ENCODE data around the gene NEMP1. TPM values are rescaled to one million over a fixed set of nuclear protein-coding genes. Genes with fewer than 3 reads are reported as not detected.

The NEMP1 gene
- total RNA-seq, 1 donor from 2014 or later = 7.1 TPM

DNA sequence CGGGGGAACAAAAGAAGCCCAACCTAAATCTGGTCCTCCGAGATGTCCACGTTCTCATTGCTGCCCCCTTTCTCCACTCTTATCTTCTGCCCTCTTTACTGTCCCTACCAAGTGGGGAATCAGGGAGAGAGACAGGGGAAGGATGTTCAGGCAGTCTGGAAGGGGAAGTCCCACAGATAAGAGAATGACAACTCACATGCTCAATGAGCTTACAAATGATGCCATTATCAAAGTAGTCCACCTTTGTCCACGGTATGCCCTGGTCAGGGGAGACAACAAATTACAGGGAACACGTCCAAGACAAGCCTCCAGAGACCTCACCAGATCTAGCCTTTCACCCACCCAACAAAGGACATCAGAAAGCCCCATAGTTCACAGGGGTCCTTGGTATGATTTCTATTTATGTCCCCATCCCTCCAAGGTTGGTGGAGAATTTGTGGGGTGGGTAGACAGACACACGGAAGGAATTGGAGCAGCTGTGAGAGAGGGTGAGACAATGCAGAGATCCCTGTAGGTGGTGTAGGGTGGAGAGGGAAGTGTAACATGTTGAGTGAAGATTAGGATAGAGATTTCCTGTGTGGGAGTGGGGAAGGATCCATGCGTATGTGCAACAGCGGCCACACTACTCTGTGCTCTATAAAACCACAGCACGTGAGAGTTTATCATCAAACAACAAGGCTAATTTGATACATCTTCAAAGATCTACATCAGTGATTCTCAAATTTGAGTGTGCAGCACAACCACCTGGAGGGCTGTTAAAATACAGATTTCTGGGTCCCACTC lies 39.4 kb downstream of the NEMP1 start:
- intact Hi-C loops (cut with DNase I) = no loop called here
- H3K27me3 ChIP-seq = no peaks in the 10 kb centered on the region

DNA sequence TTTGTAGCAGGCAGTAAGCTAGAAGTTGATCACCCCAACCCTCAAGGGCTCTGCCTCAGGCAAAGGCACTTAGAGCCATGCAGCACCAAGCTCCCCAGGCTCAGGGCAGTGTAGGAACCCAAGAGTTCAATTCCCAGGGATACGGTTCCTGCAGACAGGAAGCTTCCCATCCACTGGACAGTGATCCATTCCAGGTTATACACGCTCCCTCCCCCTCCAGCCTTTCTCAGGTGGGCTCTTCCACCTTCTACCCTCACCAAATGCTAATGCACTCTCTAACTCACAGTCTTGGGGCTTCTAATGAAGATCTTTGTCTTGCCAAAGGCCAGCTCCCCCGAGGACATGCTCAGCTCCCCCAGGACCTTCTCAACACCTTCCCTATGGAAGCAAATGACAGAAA lies 41.3 kb downstream of the NEMP1 start:
- Histone ChIP-seq H3K27ac (no peak overlapping the region), H3K36me3 (no peaks in the 10 kb centered on the region), H3K4me1 (no peaks in the 10 kb centered on the region), H3K27me3 (no peaks in the 10 kb centered on the region), H3K9me3 (no peaks in the 10 kb centered on the region), H3K4me3 (no peak overlapping the region)
- DNase-seq (ENCODE audit: extremely low spot score in 2 of 2) = no peak
- intact Hi-C loops (cut with DNase I) = no loop called here
- TF ChIP-seq POLR2A (IDR thresholded peaks at IDR 0.05) (no peak), POLR2AphosphoS5 (IDR thresholded peaks at IDR 0.05; ENCODE audit: insufficient read depth in 1 of 2, low read depth in 1 of 2) (no peak), CTCF (IDR thresholded peaks at IDR 0.05) (no peak)

More for the DNA sequence above, 39.4 kb downstream of the NEMP1 start:
- Histone ChIP-seq H3K9me3 (no peaks in the 10 kb centered on the region), H3K36me3 (no peaks in the 10 kb centered on the region), H3K4me1 (no peaks in the 10 kb centered on the region), H3K4me3 (no peak overlapping the region), H3K27ac (no peak overlapping the region)
- no peak for DNase-seq (ENCODE audit: extremely low spot score in 2 of 2)
- TF ChIP-seq CTCF (IDR thresholded peaks at IDR 0.05) (no peak), POLR2AphosphoS5 (IDR thresholded peaks at IDR 0.05; ENCODE audit: insufficient read depth in 1 of 2, low read depth in 1 of 2) (no peak), POLR2A (IDR thresholded peaks at IDR 0.05) (no peak)

- Histone ChIP-seq H3K4me1 (peaks cover 9% of the 10 kb centered on the region), H3K27me3 (no peaks in the 10 kb centered on the region), H3K27ac (no peak overlapping the region), H3K9me3 (no peaks in the 10 kb centered on the region), H3K36me3 (no peaks in the 10 kb centered on the region), H3K4me3 (no peak overlapping the region)
- TF ChIP-seq POLR2AphosphoS5 (IDR thresholded peaks at IDR 0.05; ENCODE audit: insufficient read depth in 1 of 2, low read depth in 1 of 2) (no peak), CTCF (IDR thresholded peaks at IDR 0.05) (no peak), POLR2A (IDR thresholded peaks at IDR 0.05) (no peak)
- intact Hi-C loops (cut with DNase I) = no loop called here
- no peak for DNase-seq (ENCODE audit: extremely low spot score in 2 of 2)
Measured at GRCh38 chr12:57033431-57033830, 45.2 kb downstream of the NEMP1 start.

- H3K27ac ChIP-seq = no peak overlapping the region
- H3K4me3 ChIP-seq = no peak overlapping the region
- peaks cover 9% of the 10 kb centered on the region for H3K4me1 ChIP-seq
- no peaks in the 10 kb centered on the region for H3K36me3 ChIP-seq
- no peaks in the 10 kb centered on the region for H3K9me3 ChIP-seq
- intact Hi-C loops (cut with DNase I) = no loop called here
- no peaks in the 10 kb centered on the region for H3K27me3 ChIP-seq
- TF ChIP-seq POLR2AphosphoS5 (IDR thresholded peaks at IDR 0.05; ENCODE audit: insufficient read depth in 1 of 2, low read depth in 1 of 2) (no peak), CTCF (IDR thresholded peaks at IDR 0.05) (no peak)
- no peak for DNase-seq (ENCODE audit: extremely low spot score in 2 of 2)
Measured at GRCh38 chr12:57031789-57032188, 46.8 kb downstream of the NEMP1 start.

DNA sequence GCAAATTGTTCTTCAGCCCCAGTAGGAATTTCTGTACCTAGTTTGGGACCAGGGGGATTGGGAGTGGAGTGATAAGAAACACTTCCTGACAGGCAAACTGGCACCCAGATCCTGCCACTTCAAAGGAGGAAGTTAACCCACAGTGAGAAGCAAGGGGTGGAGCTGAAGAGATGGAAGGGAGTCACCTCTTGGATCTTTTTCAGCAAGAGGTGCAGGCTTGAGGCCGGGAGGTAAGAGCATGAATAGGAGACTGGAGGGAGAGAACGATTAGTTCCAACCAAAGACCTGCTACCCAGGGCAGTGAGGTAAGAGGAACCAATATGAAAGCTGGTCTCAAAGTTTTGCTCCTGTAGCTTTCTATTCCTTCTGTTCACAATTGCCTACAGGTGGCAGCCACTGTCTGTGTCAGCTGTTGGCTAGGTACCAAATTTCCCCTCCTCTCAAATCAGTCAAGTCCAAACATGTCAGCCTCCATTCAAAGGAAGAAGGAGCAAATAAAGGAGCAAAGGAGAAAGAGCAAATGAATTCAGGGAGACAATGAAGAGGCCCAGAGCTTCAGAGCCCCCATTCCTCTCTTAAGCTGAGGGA lies 47.4 kb downstream of the NEMP1 start:
- Histone ChIP-seq H3K4me3 (no peak overlapping the region), H3K4me1 (peaks cover 9% of the 10 kb centered on the region), H3K27ac (no peak overlapping the region), H3K36me3 (no peaks in the 10 kb centered on the region), H3K27me3 (no peaks in the 10 kb centered on the region), H3K9me3 (no peaks in the 10 kb centered on the region)
- TF ChIP-seq CTCF (IDR thresholded peaks at IDR 0.05) (no peak), POLR2AphosphoS5 (IDR thresholded peaks at IDR 0.05; ENCODE audit: insufficient read depth in 1 of 2, low read depth in 1 of 2) (no peak), POLR2A (IDR thresholded peaks at IDR 0.05) (no peak)
- intact Hi-C loops (cut with DNase I) = no loop called here
- DNase-seq (ENCODE audit: extremely low spot score in 2 of 2) = no peak

Measured in vagina (tissue), 2 donors.